Non-pigmented ciliary epithelial cell (primary cell): Measurements from ENCODE around the gene PHOSPHO1.
"Not testable (repeated sequence)": the region's sequence is repeated elsewhere in the genome, so short reads cannot be mapped to it uniquely, and the experiment has no call there.

Experiments used
- DNase-seq: peaks from one replicate; pipeline ENCODE4 v3.0.0-alpha.2; 2010; ENCODE audit warnings: low read depth

Gene PHOSPHO1

GRCh38 chr17:49230636-49231562, at the start of gene PHOSPHO1:
Gene PHOSPHO1 (minus strand): TSS chr17:49230787. CDS start chr17:49226691, 4,096 bp downstream.
- no peak for DNase-seq

- DNase-seq: no peak
These were observed 49.5 kb upstream of the PHOSPHO1 start for GRCh38 chr17:49280061-49280460.

GRCh38 chr17:49279263-49280015, 48.9 kb upstream of the PHOSPHO1 start:
- DNase-seq: not testable (repeated sequence)

- no peak for DNase-seq
These were observed 47.5 kb upstream of the PHOSPHO1 start for GRCh38 chr17:49278076-49278475.

- no peak for DNase-seq
These were observed 47.1 kb upstream of the PHOSPHO1 start for GRCh38 chr17:49277638-49278037.

GRCh38 chr17:49275981-49276380, 45.4 kb upstream of the PHOSPHO1 start:
- not testable (repeated sequence) for DNase-seq

GRCh38 chr17:49269356-49269755, 38.8 kb upstream of the PHOSPHO1 start:
- DNase-seq: no peak

- DNase-seq: no peak
These were observed 37.3 kb upstream of the PHOSPHO1 start for GRCh38 chr17:49267912-49268311.

- no peak for DNase-seq
These were observed 35.6 kb upstream of the PHOSPHO1 start for GRCh38 chr17:49266233-49266632.

GRCh38 chr17:49261540-49261939, 31.0 kb upstream of the PHOSPHO1 start:
- DNase-seq: not testable (repeated sequence)

- peak; percentile 76 for DNase-seq
These were observed 30.3 kb upstream of the PHOSPHO1 start for GRCh38 chr17:49260817-49261291.

GRCh38 chr17:49260011-49260816, 29.6 kb upstream of the PHOSPHO1 start:
- peak; percentile 5 for DNase-seq

GRCh38 chr17:49259663-49260010, 29.1 kb upstream of the PHOSPHO1 start:
- no peak for DNase-seq

GRCh38 chr17:49258394-49258793, 27.8 kb upstream of the PHOSPHO1 start:
- DNase-seq: no peak

- no peak for DNase-seq
These were observed 24.5 kb upstream of the PHOSPHO1 start for GRCh38 chr17:49255125-49255524.

GRCh38 chr17:49254066-49254465, 23.5 kb upstream of the PHOSPHO1 start:
- DNase-seq: no peak

GRCh38 chr17:49252148-49252695, 21.6 kb upstream of the PHOSPHO1 start:
- no peak for DNase-seq

- no peak for DNase-seq
These were observed 19.4 kb upstream of the PHOSPHO1 start for GRCh38 chr17:49249890-49250522.

GRCh38 chr17:49249292-49249794, 18.8 kb upstream of the PHOSPHO1 start:
- no peak for DNase-seq

- DNase-seq: no peak
These were observed 17.4 kb upstream of the PHOSPHO1 start for GRCh38 chr17:49247944-49248343.

GRCh38 chr17:49244839-49245238, 14.3 kb upstream of the PHOSPHO1 start:
- no peak for DNase-seq
